Effector memory CD8-positive, alpha-beta T cell (primary cell): ENCODE data around the gene PPP3CA.
A peak's percentile ranks its signal among the peaks of the same experiment; 100 is the strongest.

Source experiments
- ATAC-seq: fragments of 150-1000 bp; cut with Tn5 transposase; replicated peaks from 2 replicates; pipeline ENCODE4 v1.10.0; 2021; ENCODE audit warnings: mild to moderate bottlenecking, moderate library complexity
- DNase-seq, 3 experiments: peaks; one replicate each; pipeline ENCODE4 v3.0.0; 2021
- H3K27ac Mint-ChIP-seq, 2 donors: one replicate each; pipeline ENCODE4 v1.8.0; 2022; ENCODE audit warnings: mild to moderate bottlenecking in 2 of 2, mixed read lengths in 2 of 2, moderate library complexity in 2 of 2
- H3K27me3 Mint-ChIP-seq, 2 donors: one replicate each; pipeline ENCODE4 v1.8.0; 2022; ENCODE audit warnings: mixed read lengths in 2 of 2
- H3K36me3 Mint-ChIP-seq: one replicate; pipeline ENCODE4 v1.8.0; 2022; ENCODE audit warnings: mild to moderate bottlenecking, moderate library complexity, mixed read lengths; ENCODE audit not compliant: insufficient read depth
- H3K4me1 Mint-ChIP-seq, 2 donors: one replicate each; pipeline ENCODE4 v1.8.0; 2022; ENCODE audit warnings: low read depth in 2 of 2, mixed read lengths in 2 of 2
- H3K4me3 Mint-ChIP-seq, 2 donors: one replicate each; pipeline ENCODE4 v1.8.0; 2022; ENCODE audit warnings: mild to moderate bottlenecking in 2 of 2, mixed read lengths in 2 of 2, moderate library complexity in 2 of 2
- H3K9me3 Mint-ChIP-seq, 2 donors: one replicate each; pipeline ENCODE4 v1.8.0; 2022; ENCODE audit warnings: mixed read lengths in 2 of 2

Gene PPP3CA

GRCh38 chr4:101274888-101275752 is 72.2 kb downstream of the PPP3CA start:
- no peaks in the 10 kb centered on the region for H3K9me3 Mint-ChIP-seq
- ATAC-seq (no peak), DNase-seq (no peak)
- H3K27me3 Mint-ChIP-seq, result no peaks in the 10 kb centered on the region
- peaks cover 3% of the 10 kb centered on the region for H3K36me3 Mint-ChIP-seq
- peaks cover 36 to 67% of the 10 kb centered on the region in 2 donors for H3K4me1 Mint-ChIP-seq
- H3K4me3 Mint-ChIP-seq, result no peak overlapping the region
- H3K27ac Mint-ChIP-seq, result no peak overlapping the region

GRCh38 chr4:101271516-101271915 is 75.8 kb downstream of the PPP3CA start:
- Mint-ChIP-seq H3K36me3 (peaks cover 3% of the 10 kb centered on the region), H3K27me3 (no peaks in the 10 kb centered on the region), H3K9me3 (no peaks in the 10 kb centered on the region), H3K4me1 (peaks cover 32 to 51% of the 10 kb centered on the region in 2 donors), H3K4me3 (no peak overlapping the region), H3K27ac (no peak overlapping the region)
- ATAC-seq (no peak), DNase-seq (no peak)

GRCh38 chr4:101269682-101270081 is 77.6 kb downstream of the PPP3CA start:
- ATAC-seq, result no peak
- H3K4me3 Mint-ChIP-seq, result no peak overlapping the region
- no peaks in the 10 kb centered on the region for H3K9me3 Mint-ChIP-seq
- no peak for DNase-seq
- no peak overlapping the region for H3K27ac Mint-ChIP-seq
- peaks cover 30 to 43% of the 10 kb centered on the region in 2 donors for H3K4me1 Mint-ChIP-seq
- H3K36me3 Mint-ChIP-seq, result peaks cover 3% of the 10 kb centered on the region
- no peaks in the 10 kb centered on the region for H3K27me3 Mint-ChIP-seq

- H3K4me3 Mint-ChIP-seq, result no peak overlapping the region
- no peaks in the 10 kb centered on the region for H3K9me3 Mint-ChIP-seq
- DNase-seq (no peak), ATAC-seq (no peak)
- H3K27me3 Mint-ChIP-seq, result no peaks in the 10 kb centered on the region
- no peak overlapping the region for H3K27ac Mint-ChIP-seq
- H3K4me1 Mint-ChIP-seq, result peaks cover 30 to 42% of the 10 kb centered on the region in 2 donors
- H3K36me3 Mint-ChIP-seq, result peaks cover 3% of the 10 kb centered on the region
Observed at GRCh38 chr4:101265816-101266172, 81.5 kb downstream of the PPP3CA start.

GRCh38 chr4:101264993-101265815 is 82.1 kb downstream of the PPP3CA start:
- Mint-ChIP-seq H3K9me3 (no peaks in the 10 kb centered on the region), H3K27ac (no peak overlapping the region), H3K4me1 (peaks cover 33 to 44% of the 10 kb centered on the region in 2 donors), H3K4me3 (no peak overlapping the region), H3K27me3 (no peaks in the 10 kb centered on the region), H3K36me3 (peaks cover 3% of the 10 kb centered on the region)
- ATAC-seq, result no peak
- no peak for DNase-seq

- Mint-ChIP-seq H3K4me3 (no peak overlapping the region), H3K9me3 (no peaks in the 10 kb centered on the region), H3K36me3 (peaks cover 3% of the 10 kb centered on the region), H3K4me1 (peaks cover 31 to 49% of the 10 kb centered on the region in 2 donors), H3K27me3 (no peaks in the 10 kb centered on the region), H3K27ac (no peak overlapping the region)
- DNase-seq, result no peak
- ATAC-seq, result no peak
Observed at GRCh38 chr4:101264512-101264911, 82.8 kb downstream of the PPP3CA start.

- ATAC-seq (no peak), DNase-seq (no peak)
- Mint-ChIP-seq H3K27ac (no peak overlapping the region), H3K9me3 (no peaks in the 10 kb centered on the region), H3K36me3 (peaks cover 3% of the 10 kb centered on the region), H3K4me3 (no peak overlapping the region), H3K27me3 (no peaks in the 10 kb centered on the region), H3K4me1 (peaks cover 36 to 53% of the 10 kb centered on the region in 2 donors)
Observed at GRCh38 chr4:101262683-101263082, 84.6 kb downstream of the PPP3CA start.

- Mint-ChIP-seq H3K4me3 (peak overlapping the region in 1 of 2 donors; percentile 45), H3K27me3 (no peaks in the 10 kb centered on the region), H3K36me3 (no peaks in the 10 kb centered on the region), H3K9me3 (no peaks in the 10 kb centered on the region), H3K27ac (peak overlapping the region in 1 of 2 donors; percentile 29), H3K4me1 (peaks cover 42 to 63% of the 10 kb centered on the region in 2 donors)
- ATAC-seq, result no peak
- DNase-seq, result no peak
Observed at GRCh38 chr4:101259876-101260275, 87.5 kb downstream of the PPP3CA start.

- no peaks in the 10 kb centered on the region for H3K9me3 Mint-ChIP-seq
- H3K36me3 Mint-ChIP-seq, result no peaks in the 10 kb centered on the region
- H3K4me1 Mint-ChIP-seq, result peaks cover 44 to 60% of the 10 kb centered on the region in 2 donors
- DNase-seq (no peak), ATAC-seq (peak; percentile 48)
- peak overlapping the region in 1 of 2 donors; percentile 36 for H3K4me3 Mint-ChIP-seq
- H3K27me3 Mint-ChIP-seq, result no peaks in the 10 kb centered on the region
- peak overlapping the region in 1 of 2 donors; percentile 69 for H3K27ac Mint-ChIP-seq
Observed at GRCh38 chr4:101258883-101259282, 88.4 kb downstream of the PPP3CA start.

- peak overlapping the region in 1 of 2 donors; percentile 5 for H3K4me3 Mint-ChIP-seq
- no peaks in the 10 kb centered on the region for H3K36me3 Mint-ChIP-seq
- ATAC-seq, result no peak
- no peaks in the 10 kb centered on the region for H3K9me3 Mint-ChIP-seq
- H3K4me1 Mint-ChIP-seq, result peaks cover 51 to 72% of the 10 kb centered on the region in 2 donors
- no peak for DNase-seq
- H3K27ac Mint-ChIP-seq, result peak overlapping the region in 1 of 2 donors; percentile 19
- no peaks in the 10 kb centered on the region for H3K27me3 Mint-ChIP-seq
Observed at GRCh38 chr4:101256222-101256621, 91.1 kb downstream of the PPP3CA start.

- H3K27me3 Mint-ChIP-seq, result no peaks in the 10 kb centered on the region
- no peak overlapping the region for H3K4me3 Mint-ChIP-seq
- H3K4me1 Mint-ChIP-seq, result peaks cover 42 to 59% of the 10 kb centered on the region in 2 donors
- no peaks in the 10 kb centered on the region for H3K36me3 Mint-ChIP-seq
- H3K27ac Mint-ChIP-seq, result no peak overlapping the region
- H3K9me3 Mint-ChIP-seq, result no peaks in the 10 kb centered on the region
- ATAC-seq (no peak), DNase-seq (no peak)
Observed at GRCh38 chr4:101254776-101255175, 92.5 kb downstream of the PPP3CA start.

- no peak for ATAC-seq
- Mint-ChIP-seq H3K36me3 (no peaks in the 10 kb centered on the region), H3K27me3 (no peaks in the 10 kb centered on the region), H3K4me1 (peaks cover 29 to 44% of the 10 kb centered on the region in 2 donors), H3K27ac (peak overlapping the region; percentile 12 to 33), H3K4me3 (no peak overlapping the region), H3K9me3 (no peaks in the 10 kb centered on the region)
- DNase-seq, result no peak
Observed at GRCh38 chr4:101253121-101253520, 94.2 kb downstream of the PPP3CA start.

- H3K9me3 Mint-ChIP-seq, result no peaks in the 10 kb centered on the region
- peak overlapping the region; percentile 12 to 33 for H3K27ac Mint-ChIP-seq
- H3K4me1 Mint-ChIP-seq, result peaks cover 29 to 47% of the 10 kb centered on the region in 2 donors
- no peak for DNase-seq
- no peaks in the 10 kb centered on the region for H3K27me3 Mint-ChIP-seq
- peak; percentile 29 for ATAC-seq
- no peak overlapping the region for H3K4me3 Mint-ChIP-seq
- no peaks in the 10 kb centered on the region for H3K36me3 Mint-ChIP-seq
Observed at GRCh38 chr4:101252721-101253120, 94.6 kb downstream of the PPP3CA start.
